IMR-90 (cell line): ENCODE measurements around the gene TRIM33. TPM values are rescaled to one million over a fixed set of nuclear protein-coding genes. Genes with fewer than 3 reads are reported as not detected.
A peak's percentile ranks its signal among the peaks of the same experiment; 100 is the strongest.
"Not testable (repeated sequence)": the region's sequence is repeated elsewhere in the genome, so short reads cannot be mapped to it uniquely, and the experiment has no call there.

Experiments
- ATAC-seq: fragments of 200-7000 bp; cut with Tn5 transposase; 2 replicates; pipeline ENCODE4 v1.9.1; 2020; ENCODE audit warnings: low read depth, mild to moderate bottlenecking, moderate library complexity
- BruUV-seq: library from RNA; stranded (reverse); fragments of 400-500 nt; replicated peaks from 2 replicates; lab custom pipeline; 2021; lab: Mats Ljungman, UMichigan
- CTCF ChIA-PET: fragments of 300-600 bp; formaldehyde crosslinking; extraction: SDS; loops from one replicate; lab custom pipeline; 2021; ENCODE audit warnings: antibody characterized with exemption; lab: Yijun Ruan, JAX
- POLR2A ChIA-PET: fragments of 300-600 bp; sonication (Branson Sonifier 250); formaldehyde crosslinking; loops from one replicate; lab custom pipeline; 2022; ENCODE audit warnings: antibody characterized with exemption; ENCODE audit not compliant: unreplicated experiment; lab: Charles Lee
- DNase-seq: peaks from one replicate; pipeline ENCODE4 v3.0.0; 2013
- H2AFZ ChIP-seq: replicated peaks from 2 replicates; pipeline ENCODE3; 2013; ENCODE audit warnings: low read length, mild to moderate bottlenecking; ENCODE audit not compliant: poor library complexity
- H2AK5ac ChIP-seq: 2 replicates; pipeline ENCODE4 v1.6.1; 2013; ENCODE audit warnings: low read depth, low read length, inconsistent platforms
- H2AK9ac ChIP-seq: replicated peaks from 2 replicates; pipeline ENCODE3; 2013; ENCODE audit warnings: mild to moderate bottlenecking, low read depth, low read length, moderate library complexity; ENCODE audit not compliant: poor library complexity
- H2BK120ac ChIP-seq: 2 replicates; pipeline ENCODE4 v1.6.1; 2013; ENCODE audit warnings: low read depth, low read length, inconsistent platforms
- H2BK15ac ChIP-seq: 3 replicates; pipeline ENCODE4 v1.6.1; 2013; ENCODE audit warnings: low read depth, low read length, inconsistent platforms
- H2BK20ac ChIP-seq: 2 replicates; pipeline ENCODE4 v1.6.1; 2013; ENCODE audit warnings: low read depth, mild to moderate bottlenecking, inconsistent platforms, low read length, moderate library complexity
- H2BK5ac ChIP-seq: 2 replicates; pipeline ENCODE4 v1.6.1; 2013; ENCODE audit warnings: mild to moderate bottlenecking, low read depth, low read length, inconsistent platforms; ENCODE audit not compliant: poor library complexity, severe bottlenecking
- H3K14ac ChIP-seq: replicated peaks from 2 replicates; pipeline ENCODE4 v1.6.1; 2013; ENCODE audit warnings: low read depth, low read length, inconsistent platforms
- H3K18ac ChIP-seq: 2 replicates; pipeline ENCODE4 v1.6.1; 2013; ENCODE audit warnings: low read depth, low read length, control low read depth
- H3K23ac ChIP-seq: 2 replicates; pipeline ENCODE4 v1.6.1; 2013; ENCODE audit warnings: low read depth, low read length, inconsistent platforms
- H3K27ac ChIP-seq: 2 replicates; pipeline ENCODE4 v1.5.1; 2013; ENCODE audit warnings: mild to moderate bottlenecking, control low read depth, low read length; ENCODE audit not compliant: insufficient read depth
- H3K27me3 ChIP-seq: 2 replicates; pipeline ENCODE4 v1.6.1; 2013; ENCODE audit warnings: low read length; ENCODE audit not compliant: control insufficient read depth, insufficient read depth
- H3K36me3 ChIP-seq: 2 replicates; pipeline ENCODE4 v1.6.1; 2013; ENCODE audit warnings: low read length, mixed read lengths; ENCODE audit not compliant: control insufficient read depth, insufficient read depth
- H3K4ac ChIP-seq: 2 replicates; pipeline ENCODE4 v1.6.1; 2013; ENCODE audit warnings: low read depth, low read length, inconsistent platforms
- H3K4me1 ChIP-seq: 2 replicates; pipeline ENCODE4 v1.6.1; 2013; ENCODE audit warnings: low read length, mixed read lengths; ENCODE audit not compliant: control insufficient read depth, insufficient read depth
- H3K4me2 ChIP-seq: 2 replicates; pipeline ENCODE4 v1.6.1; 2013; ENCODE audit warnings: low read depth, mild to moderate bottlenecking, control low read depth, low read length, moderate library complexity
- H3K4me3 ChIP-seq: 2 replicates; pipeline ENCODE4 v1.5.1; 2013; ENCODE audit warnings: low read depth, mild to moderate bottlenecking, control low read depth, low read length, moderate library complexity; ENCODE audit not compliant: insufficient read depth
- H3K56ac ChIP-seq: 2 replicates; pipeline ENCODE4 v1.6.1; 2013; ENCODE audit warnings: low read length, inconsistent platforms; ENCODE audit not compliant: insufficient read depth; ENCODE audit errors: extremely low read depth
- H3K79me1 ChIP-seq, 2 experiments: 2 replicates each; pipeline ENCODE4 v1.6.1; 2013; ENCODE audit warnings: low read length in 2 of 2, inconsistent platforms in 1 of 2, low read depth in 1 of 2
- H3K9ac ChIP-seq: 2 replicates; pipeline ENCODE4 v1.6.1; 2013; ENCODE audit warnings: low read depth, low read length, control low read depth
- H3K9me1 ChIP-seq: 2 replicates; pipeline ENCODE4 v1.6.1; 2013; ENCODE audit warnings: low read length, inconsistent platforms; ENCODE audit not compliant: insufficient read depth
- H3K9me3 ChIP-seq: 2 replicates; pipeline ENCODE4 v1.6.1; 2013; ENCODE audit warnings: low read length; ENCODE audit not compliant: control insufficient read depth, insufficient read depth
- H4K20me1 ChIP-seq: 2 replicates; pipeline ENCODE4 v1.6.1; 2013; ENCODE audit warnings: low read length, inconsistent platforms; ENCODE audit not compliant: insufficient read depth
- H4K5ac ChIP-seq: 2 replicates; pipeline ENCODE4 v1.6.1; 2013; ENCODE audit warnings: mild to moderate bottlenecking, low read depth, low read length, control low read depth
- H4K8ac ChIP-seq, 2 experiments: 2 replicates each; pipeline ENCODE4 v1.6.1; 2013; ENCODE audit warnings: low read depth in 2 of 2, low read length in 2 of 2, control low read depth in 1 of 2, inconsistent platforms in 1 of 2
- H4K91ac ChIP-seq: 2 replicates; pipeline ENCODE4 v1.6.1; 2013; ENCODE audit warnings: low read depth, low read length, inconsistent platforms; ENCODE audit not compliant: insufficient read depth
- WGBS, 2 experiments: methylation state at CpG; one replicate each; pipeline versions ENCODE4 v1.1.5 to v1.1.7; 2013; ENCODE audit warnings: missing lambda C conversion rate in 2 of 2; ENCODE audit not compliant: insufficient read length in 1 of 2; ENCODE audit errors: extremely low coverage in 2 of 2; 5-methylcytosine and 5-hydroxymethylcytosine counted together
- dilution Hi-C: fragments of 300-500 bp; cut with HindIII; formaldehyde crosslinking; loops from one replicate; pipeline ENCODE4 v1.14.3; 2018; ENCODE audit warnings: low sequenced_read_pairs; ENCODE audit not compliant: unreplicated experiment
- in situ Hi-C: fragments of 300-500 bp; cut with MboI; formaldehyde crosslinking; loops from 3 replicates; pipeline ENCODE4 v1.14.3; 2019; ENCODE audit warnings: low sequenced_read_pairs, inconsistent platforms, mixed read lengths
- intact Hi-C: fragments of 100-400 bp; cut with micrococcal nuclease; formaldehyde crosslinking; loops from 2 replicates; pipeline ENCODE4 v1.10.0; 2022
- polyA plus RNA-seq, 3 experiments: library from polyadenylated mRNA; depleted of rRNA; stranded (reverse); fragments of >200 nt; gene quantifications; 2 replicates each; pipeline ENCODE4 v1.2.3, GENCODE V29; 2012; ENCODE audit warnings: low replicate concordance in 1 of 3
- total RNA-seq: library from RNA; depleted of rRNA; stranded (reverse); fragments of >200 nt; gene quantifications from 2 replicates; pipeline ENCODE4 v1.2.3, GENCODE V29; 2012
- TF ChIP-seq, protein P1 (sequence below): conservative IDR thresholded peaks from 2 replicates; pipeline ENCODE4 v1.5.1; 2012; ENCODE audit warnings: mild to moderate bottlenecking, low read depth, low read length, improper control_type of control experiment

The TRIM33 gene
- total and polyA plus RNA-seq, 2 of the 4 experiments (the other 2 are of a cell fraction) = 9.5 to 40.1 TPM

GRCh38 chr1:114369266-114369919 lies 141.6 kb downstream of the TRIM33 start:
- H4K5ac ChIP-seq, H3K4me2 ChIP-seq, H3K18ac ChIP-seq, H2BK120ac ChIP-seq, POLR2A ChIA-PET, H3K36me3 ChIP-seq, H3K4ac ChIP-seq, H3K27me3 ChIP-seq, H3K27ac ChIP-seq, H2BK15ac ChIP-seq, H3K4me1 ChIP-seq, H3K9me3 ChIP-seq, ATAC-seq, H4K8ac ChIP-seq, H2AFZ ChIP-seq, H3K23ac ChIP-seq, DNase-seq, H4K91ac ChIP-seq, H3K9me1 ChIP-seq, H2AK5ac ChIP-seq, H2BK5ac ChIP-seq, dilution Hi-C loops, H3K14ac ChIP-seq, H3K79me1 ChIP-seq, H3K9ac ChIP-seq, BruUV-seq, H2AK9ac ChIP-seq, in situ Hi-C loops, intact Hi-C loops, H3K56ac ChIP-seq, H2BK20ac ChIP-seq, H3K4me3 ChIP-seq, H4K20me1 ChIP-seq: not testable (repeated sequence)
- WGBS, 2 experiments = no CpG with 5 or more reads among the region's 5 CpGs
- TF ChIP-seq, protein P1, sequence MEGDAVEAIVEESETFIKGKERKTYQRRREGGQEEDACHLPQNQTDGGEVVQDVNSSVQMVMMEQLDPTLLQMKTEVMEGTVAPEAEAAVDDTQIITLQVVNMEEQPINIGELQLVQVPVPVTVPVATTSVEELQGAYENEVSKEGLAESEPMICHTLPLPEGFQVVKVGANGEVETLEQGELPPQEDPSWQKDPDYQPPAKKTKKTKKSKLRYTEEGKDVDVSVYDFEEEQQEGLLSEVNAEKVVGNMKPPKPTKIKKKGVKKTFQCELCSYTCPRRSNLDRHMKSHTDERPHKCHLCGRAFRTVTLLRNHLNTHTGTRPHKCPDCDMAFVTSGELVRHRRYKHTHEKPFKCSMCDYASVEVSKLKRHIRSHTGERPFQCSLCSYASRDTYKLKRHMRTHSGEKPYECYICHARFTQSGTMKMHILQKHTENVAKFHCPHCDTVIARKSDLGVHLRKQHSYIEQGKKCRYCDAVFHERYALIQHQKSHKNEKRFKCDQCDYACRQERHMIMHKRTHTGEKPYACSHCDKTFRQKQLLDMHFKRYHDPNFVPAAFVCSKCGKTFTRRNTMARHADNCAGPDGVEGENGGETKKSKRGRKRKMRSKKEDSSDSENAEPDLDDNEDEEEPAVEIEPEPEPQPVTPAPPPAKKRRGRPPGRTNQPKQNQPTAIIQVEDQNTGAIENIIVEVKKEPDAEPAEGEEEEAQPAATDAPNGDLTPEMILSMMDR = 0 out of 2 replicates have a peak, but pooled peaks have one; percentile 2
- CTCF ChIA-PET = interaction anchor here (1.0 kb wide), 1 partner anchor 23 kb away, joined by 5 read pairs; no protein-coding TSS in a partner anchor
